HG03108 (cell line): Measurements from ENCODE around the gene SELPLG.

Experiments
- ATAC-seq: cut with Tn5 transposase; IDR thresholded peaks from one replicate; pipeline ENCODE4 v1.9.1; 2021; ENCODE audit warnings: moderate library complexity; ENCODE audit not compliant: unreplicated experiment

SELPLG gene

GRCh38 chr12:108605690-108606406, 27.8 kb downstream of the SELPLG start:
- no peak for ATAC-seq

GRCh38 chr12:108605000-108605689, 28.5 kb downstream of the SELPLG start:
- no peak for ATAC-seq

GRCh38 chr12:108604208-108604941, 29.3 kb downstream of the SELPLG start:
- no peak for ATAC-seq

GRCh38 chr12:108603743-108604142, 30.0 kb downstream of the SELPLG start:
- no peak for ATAC-seq

- ATAC-seq = no peak
Measured at GRCh38 chr12:108602976-108603704, 30.6 kb downstream of the SELPLG start.

- no peak for ATAC-seq
Measured at GRCh38 chr12:108602209-108602705, 31.4 kb downstream of the SELPLG start.

- ATAC-seq = no peak
Measured at GRCh38 chr12:108600702-108601007, 33.0 kb downstream of the SELPLG start.

GRCh38 chr12:108599948-108600701, 33.6 kb downstream of the SELPLG start:
- no peak for ATAC-seq

GRCh38 chr12:108599541-108599940, 34.2 kb downstream of the SELPLG start:
- ATAC-seq = no peak

GRCh38 chr12:108598553-108599250, 35.0 kb downstream of the SELPLG start:
- no peak for ATAC-seq

GRCh38 chr12:108597559-108598471, 35.9 kb downstream of the SELPLG start, which contains the start of gene TMEM119:
Gene TMEM119 (minus strand): TSS chr12:108598084. CDS start chr12:108592383, 5,701 bp downstream.
- ATAC-seq = no peak

- ATAC-seq = no peak
Measured at GRCh38 chr12:108596854-108597558, 36.7 kb downstream of the SELPLG start.

- ATAC-seq = no peak
Measured at GRCh38 chr12:108595711-108596647, 37.7 kb downstream of the SELPLG start.

- no peak for ATAC-seq
Measured at GRCh38 chr12:108594960-108595710, 38.6 kb downstream of the SELPLG start.

GRCh38 chr12:108594323-108594903, 39.3 kb downstream of the SELPLG start:
- no peak for ATAC-seq
